ENCODE measurements around the gene SMIM14.

DNA sequence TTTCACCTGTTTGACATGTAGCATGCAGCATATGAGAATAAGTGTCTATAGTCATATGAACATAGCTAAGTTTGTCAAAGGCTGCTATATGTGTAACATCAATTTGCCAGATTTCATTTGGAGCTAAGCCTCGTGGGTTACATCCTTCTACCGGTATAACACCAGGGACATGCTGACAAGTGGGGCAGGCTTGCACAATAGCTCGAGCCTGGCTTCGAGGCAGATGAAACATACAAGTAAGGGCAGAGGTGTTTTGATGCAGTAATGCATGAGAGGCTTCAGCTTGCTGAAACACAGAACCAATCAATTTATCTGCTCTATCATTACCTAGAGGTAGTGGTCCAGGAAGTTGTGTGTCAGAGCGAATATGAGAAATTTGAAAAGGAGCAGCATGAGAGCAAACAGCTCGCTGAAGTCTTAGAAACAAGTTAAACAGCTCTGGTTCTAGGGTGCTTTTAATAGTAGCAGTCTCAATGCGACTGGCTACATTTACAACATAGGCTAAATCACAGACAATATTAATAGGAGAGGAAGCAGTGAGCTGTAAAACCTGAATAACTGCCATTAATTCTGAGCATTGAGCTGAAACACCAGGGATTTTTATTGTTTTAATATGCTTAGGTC, 96.6 kb downstream of the SMIM14 start:
- TF ChIP-seq, protein P1, sequence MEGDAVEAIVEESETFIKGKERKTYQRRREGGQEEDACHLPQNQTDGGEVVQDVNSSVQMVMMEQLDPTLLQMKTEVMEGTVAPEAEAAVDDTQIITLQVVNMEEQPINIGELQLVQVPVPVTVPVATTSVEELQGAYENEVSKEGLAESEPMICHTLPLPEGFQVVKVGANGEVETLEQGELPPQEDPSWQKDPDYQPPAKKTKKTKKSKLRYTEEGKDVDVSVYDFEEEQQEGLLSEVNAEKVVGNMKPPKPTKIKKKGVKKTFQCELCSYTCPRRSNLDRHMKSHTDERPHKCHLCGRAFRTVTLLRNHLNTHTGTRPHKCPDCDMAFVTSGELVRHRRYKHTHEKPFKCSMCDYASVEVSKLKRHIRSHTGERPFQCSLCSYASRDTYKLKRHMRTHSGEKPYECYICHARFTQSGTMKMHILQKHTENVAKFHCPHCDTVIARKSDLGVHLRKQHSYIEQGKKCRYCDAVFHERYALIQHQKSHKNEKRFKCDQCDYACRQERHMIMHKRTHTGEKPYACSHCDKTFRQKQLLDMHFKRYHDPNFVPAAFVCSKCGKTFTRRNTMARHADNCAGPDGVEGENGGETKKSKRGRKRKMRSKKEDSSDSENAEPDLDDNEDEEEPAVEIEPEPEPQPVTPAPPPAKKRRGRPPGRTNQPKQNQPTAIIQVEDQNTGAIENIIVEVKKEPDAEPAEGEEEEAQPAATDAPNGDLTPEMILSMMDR (IDR thresholded peaks at IDR 0.05), result no peak
- TF ChIP-seq SIN3A (IDR thresholded peaks at IDR 0.05; ENCODE audit: borderline replicate concordance, insufficient read depth, low read depth, low read length) (no peak), POLR2AphosphoS5 (IDR thresholded peaks at IDR 0.05; ENCODE audit: low read depth, low read length) (no peak)
- TF ChIP-seq, protein P2, sequence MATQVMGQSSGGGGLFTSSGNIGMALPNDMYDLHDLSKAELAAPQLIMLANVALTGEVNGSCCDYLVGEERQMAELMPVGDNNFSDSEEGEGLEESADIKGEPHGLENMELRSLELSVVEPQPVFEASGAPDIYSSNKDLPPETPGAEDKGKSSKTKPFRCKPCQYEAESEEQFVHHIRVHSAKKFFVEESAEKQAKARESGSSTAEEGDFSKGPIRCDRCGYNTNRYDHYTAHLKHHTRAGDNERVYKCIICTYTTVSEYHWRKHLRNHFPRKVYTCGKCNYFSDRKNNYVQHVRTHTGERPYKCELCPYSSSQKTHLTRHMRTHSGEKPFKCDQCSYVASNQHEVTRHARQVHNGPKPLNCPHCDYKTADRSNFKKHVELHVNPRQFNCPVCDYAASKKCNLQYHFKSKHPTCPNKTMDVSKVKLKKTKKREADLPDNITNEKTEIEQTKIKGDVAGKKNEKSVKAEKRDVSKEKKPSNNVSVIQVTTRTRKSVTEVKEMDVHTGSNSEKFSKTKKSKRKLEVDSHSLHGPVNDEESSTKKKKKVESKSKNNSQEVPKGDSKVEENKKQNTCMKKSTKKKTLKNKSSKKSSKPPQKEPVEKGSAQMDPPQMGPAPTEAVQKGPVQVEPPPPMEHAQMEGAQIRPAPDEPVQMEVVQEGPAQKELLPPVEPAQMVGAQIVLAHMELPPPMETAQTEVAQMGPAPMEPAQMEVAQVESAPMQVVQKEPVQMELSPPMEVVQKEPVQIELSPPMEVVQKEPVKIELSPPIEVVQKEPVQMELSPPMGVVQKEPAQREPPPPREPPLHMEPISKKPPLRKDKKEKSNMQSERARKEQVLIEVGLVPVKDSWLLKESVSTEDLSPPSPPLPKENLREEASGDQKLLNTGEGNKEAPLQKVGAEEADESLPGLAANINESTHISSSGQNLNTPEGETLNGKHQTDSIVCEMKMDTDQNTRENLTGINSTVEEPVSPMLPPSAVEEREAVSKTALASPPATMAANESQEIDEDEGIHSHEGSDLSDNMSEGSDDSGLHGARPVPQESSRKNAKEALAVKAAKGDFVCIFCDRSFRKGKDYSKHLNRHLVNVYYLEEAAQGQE (IDR thresholded peaks at IDR 0.05; ENCODE audit: insufficient read depth in 1 of 2, low read depth in 2 of 2, low read length in 1 of 2), result no peak
